H1 (cell line): ENCODE measurements around the gene KCNMA1. TPM values are rescaled to one million over a fixed set of nuclear protein-coding genes. Genes with fewer than 3 reads are reported as not detected.

Experiments used
- CTCF ChIA-PET: fragments of 300-600 bp; sonication (Branson Sonifier 250); formaldehyde crosslinking; loops from one replicate; lab custom pipeline; 2021; ENCODE audit not compliant: partially characterized antibody; lab: Charles Lee
- POLR2A ChIA-PET: fragments of 300-600 bp; sonication (Branson Sonifier 250); formaldehyde crosslinking; loops from one replicate; lab custom pipeline; 2021; ENCODE audit warnings: inconsistent platforms; ENCODE audit not compliant: partially characterized antibody; lab: Charles Lee
- DNase-seq, 2 experiments: peaks; one replicate each; pipeline versions ENCODE4 v3.0.0 to v3.0.0-alpha.2; 2010 to 2022; ENCODE audit warnings: low spot score in 2 of 2, low read depth in 1 of 2, mixed read lengths in 1 of 2
- FAIRE-seq: peaks from 2 replicates; lab custom pipeline; 2011; peaks lifted over from hg19 to GRCh38; lab: Jason Lieb, UNC
- H2AFZ ChIP-seq: 2 replicates; pipeline ENCODE4 v1.8.1; 2012; ENCODE audit warnings: low read length, inconsistent platforms
- H2AK5ac ChIP-seq: 2 replicates; pipeline ENCODE4 v1.6.1; 2013; ENCODE audit warnings: low read depth, low read length
- H2BK120ac ChIP-seq: replicated peaks from 2 replicates; pipeline ENCODE3; 2013; ENCODE audit warnings: low read depth, low read length, inconsistent platforms
- H2BK12ac ChIP-seq: 2 replicates; pipeline ENCODE4 v1.6.1; 2013; ENCODE audit warnings: low read depth, low read length
- H2BK15ac ChIP-seq: 2 replicates; pipeline ENCODE4 v1.6.1; 2013; ENCODE audit warnings: low read length
- H2BK20ac ChIP-seq: 2 replicates; pipeline ENCODE4 v1.6.1; 2013; ENCODE audit warnings: low read length
- H2BK5ac ChIP-seq: 2 replicates; pipeline ENCODE4 v1.6.1; 2013; ENCODE audit warnings: low read depth, low read length
- H3K14ac ChIP-seq: 2 replicates; pipeline ENCODE4 v1.6.1; 2013; ENCODE audit warnings: inconsistent platforms; ENCODE audit not compliant: insufficient read length
- H3K18ac ChIP-seq: 2 replicates; pipeline ENCODE4 v1.6.1; 2013; ENCODE audit warnings: low read length; ENCODE audit errors: extremely low read depth
- H3K23ac ChIP-seq: 2 replicates; pipeline ENCODE4 v1.6.1; 2013; ENCODE audit warnings: inconsistent platforms; ENCODE audit not compliant: insufficient read length
- H3K23me2 ChIP-seq: 2 replicates; pipeline ENCODE4 v1.6.1; 2013; ENCODE audit warnings: low read depth, low read length
- H3K27ac ChIP-seq: 2 replicates; pipeline ENCODE4 v1.6.1; 2011; ENCODE audit warnings: low read depth, low read length, inconsistent platforms
- H3K27me3 ChIP-seq, 4 experiments: replicated peaks in 1 of 4; 1 replicate in 1 of 4; 2 replicates in 3 of 4; pipeline versions ENCODE4 v1.6.1 to v1.8.1; 2011 to 2013; ENCODE audit warnings: low read length in 3 of 4, mild to moderate bottlenecking in 3 of 4, inconsistent platforms in 2 of 4, mixed read lengths in 2 of 4, moderate library complexity in 1 of 4; ENCODE audit not compliant: control insufficient read depth in 3 of 4, insufficient read depth in 3 of 4; ENCODE audit errors: extremely low read depth in 1 of 4
- H3K36me3 ChIP-seq, 4 experiments: 2 replicates each; pipeline versions ENCODE4 v1.6.1 to v1.8.1; 2011 to 2013; ENCODE audit warnings: mild to moderate bottlenecking in 4 of 4, low read length in 3 of 4, moderate library complexity in 2 of 4, control low read depth in 1 of 4, inconsistent platforms in 1 of 4; ENCODE audit not compliant: insufficient read depth in 4 of 4, control insufficient read depth in 2 of 4
- H3K4ac ChIP-seq: replicated peaks from 2 replicates; pipeline ENCODE3; 2013; ENCODE audit warnings: low read length, low read depth, mixed read lengths, inconsistent platforms; ENCODE audit not compliant: insufficient read length
- H3K4me1 ChIP-seq, 4 experiments: replicated peaks in 1 of 4; 1 replicate in 1 of 4; 2 replicates in 3 of 4; pipeline versions ENCODE4 v1.6.1 to v1.8.1; 2011 to 2013; ENCODE audit warnings: low read length in 3 of 4, inconsistent platforms in 2 of 4, mixed read lengths in 1 of 4; ENCODE audit not compliant: insufficient read depth in 4 of 4, control insufficient read depth in 3 of 4
- H3K4me2 ChIP-seq, 2 experiments: 2 replicates each; pipeline versions ENCODE4 v1.6.1 to v1.8.1; 2011 to 2013; ENCODE audit warnings: low read depth in 2 of 2, low read length in 2 of 2, control low read depth in 1 of 2, inconsistent platforms in 1 of 2, mild to moderate bottlenecking in 1 of 2; ENCODE audit not compliant: insufficient read depth in 1 of 2
- H3K4me3 ChIP-seq, 4 experiments: fragments of 200-600, 300-600 bp in 1 of 4; sonication (generic), shearing (Covaris generic), sonication (Bioruptor Twin) in 1 of 4; 2 replicates each; pipeline versions ENCODE4 v1.5.1 to v1.8.1; 2011 to 2016; ENCODE audit warnings: low read length in 4 of 4, low read depth in 3 of 4, control low read depth in 2 of 4, inconsistent platforms in 2 of 4, mild to moderate bottlenecking in 2 of 4, mixed read lengths in 1 of 4, moderate library complexity in 1 of 4; ENCODE audit not compliant: insufficient read depth in 2 of 4; ENCODE audit errors: extremely low read depth in 1 of 4
- H3K56ac ChIP-seq: replicated peaks from 2 replicates; pipeline ENCODE3; 2013; ENCODE audit warnings: low read depth, mild to moderate bottlenecking, mixed read lengths, low read length, inconsistent platforms; ENCODE audit not compliant: insufficient read length
- H3K79me1 ChIP-seq: 2 replicates; pipeline ENCODE4 v1.6.1; 2013; ENCODE audit warnings: low read depth, low read length, control low read depth
- H3K79me2 ChIP-seq, 2 experiments: 2 replicates each; pipeline versions ENCODE4 v1.6.1 to v1.8.1; 2012 to 2013; ENCODE audit warnings: low read length in 2 of 2, mild to moderate bottlenecking in 2 of 2, inconsistent platforms in 1 of 2; ENCODE audit not compliant: insufficient read depth in 2 of 2, control insufficient read depth in 1 of 2
- H3K9ac ChIP-seq, 4 experiments: replicated peaks in 1 of 4; 1 replicate in 1 of 4; 2 replicates in 3 of 4; pipeline versions ENCODE4 v1.6.1 to v1.8.1; 2011 to 2013; ENCODE audit warnings: low read depth in 3 of 4, low read length in 3 of 4, control low read depth in 2 of 4, mild to moderate bottlenecking in 2 of 4, moderate library complexity in 2 of 4, inconsistent platforms in 1 of 4; ENCODE audit errors: extremely low read depth in 1 of 4
- H3K9me3 ChIP-seq, 2 experiments: 2 replicates each; pipeline versions ENCODE4 v1.6.1 to v1.8.1; 2012 to 2013; ENCODE audit warnings: mild to moderate bottlenecking in 2 of 2, moderate library complexity in 2 of 2, control low read depth in 1 of 2, inconsistent platforms in 1 of 2, low read depth in 1 of 2, low read length in 1 of 2, mixed read lengths in 1 of 2; ENCODE audit not compliant: insufficient read depth in 2 of 2
- H4K20me1 ChIP-seq, 2 experiments: replicated peaks in 1 of 2; 2 replicates each; pipeline versions ENCODE3 to v1.8.1; 2011 to 2013; ENCODE audit warnings: inconsistent platforms in 2 of 2, low read length in 2 of 2, mild to moderate bottlenecking in 1 of 2; ENCODE audit not compliant: insufficient read depth in 2 of 2, control insufficient read depth in 1 of 2
- H4K5ac ChIP-seq: 2 replicates; pipeline ENCODE4 v1.6.1; 2013; ENCODE audit warnings: low read length, low read depth, mixed read lengths, inconsistent platforms; ENCODE audit not compliant: insufficient read length
- H4K8ac ChIP-seq: 2 replicates; pipeline ENCODE4 v1.8.0; 2013; ENCODE audit warnings: mild to moderate bottlenecking, moderate library complexity, low read length, inconsistent platforms; ENCODE audit not compliant: insufficient read depth; ENCODE audit errors: extremely low read depth
- H4K91ac ChIP-seq: replicated peaks from 2 replicates; pipeline ENCODE3; 2013; ENCODE audit warnings: low read length, mixed read lengths, inconsistent platforms; ENCODE audit not compliant: insufficient read length
- RXRA ChIP-seq: IDR thresholded peaks from 2 replicates; pipeline ENCODE4 v1.6.1; 2011; ENCODE audit warnings: low read depth, mild to moderate bottlenecking, low read length, moderate library complexity; ENCODE audit not compliant: insufficient read depth
- WGBS, 2 experiments: shearing (Covaris generic) in 1 of 2; methylation state at CpG; one replicate each; pipeline versions ENCODE4 v1.1.6 to v1.1.7; 2013 to 2015; ENCODE audit warnings: low lambda C conversion rate in 2 of 2, mixed read lengths in 2 of 2, inconsistent platforms in 1 of 2, low coverage in 1 of 2, missing lambda C conversion rate in 1 of 2; ENCODE audit not compliant: insufficient replicate concordance in 2 of 2, insufficient coverage in 1 of 2, insufficient read length in 1 of 2; ENCODE audit errors: extremely low coverage in 1 of 2, missing lambda C conversion rate in 1 of 2; 5-methylcytosine and 5-hydroxymethylcytosine counted together
- polyA plus RNA-seq, 7 experiments: library from polyadenylated mRNA; depleted of rRNA in 3 of 7; stranded (reverse) in 5 of 7; unstranded in 2 of 7; fragments of >200 nt in 5 of 7; fragments of 200-250 nt in 2 of 7; gene quantifications; 1 replicate in 5 of 7; 2 replicates in 1 of 7; 4 replicates in 1 of 7; pipeline versions ENCODE4 v1.2.1 to v1.2.3, GENCODE V29; 2011 to 2013; ENCODE audit warnings: missing spikeins in 2 of 7, mixed read lengths in 2 of 7
- total RNA-seq: library from RNA; stranded (reverse); fragmentation: NEBNext Ultra II Directional; extraction: Animal tissue kit (Norgen Biotek cat#: 25700); gene quantifications from 2 replicates; pipeline ENCODE4 v1.2.1, GENCODE V29; 2021

Gene KCNMA1
- total and polyA plus RNA-seq, 2 of the 8 experiments (the other 6 are each of a cell fraction or from before 2014, with no cell fraction given), result 10.2 to 11.1 TPM

- POLR2A ChIA-PET, result no interaction called here
- 89% methylated on average over 10 of the region's 10 CpGs; no CpG with 5 or more reads in 1 of the 2 experiments for WGBS, 2 experiments
- CTCF ChIA-PET, result interaction anchor here (0.6 to 1.2 kb wide), 3 partner anchors 30 to 109 kb away, joined by 3 read pairs; no protein-coding TSS in a partner anchor
- no peak for TF ChIP-seq RXRA
These were observed 663.5 kb downstream of the KCNMA1 start for GRCh38 chr10:76974017-76974691.

More at GRCh38 chr10:76974017-76974691, 663.5 kb downstream of the KCNMA1 start:
- Histone ChIP-seq H2BK20ac (no peak overlapping the region), H3K23ac (no peak overlapping the region), H2BK12ac (no peak overlapping the region), H3K27ac (no peak overlapping the region), H3K27me3 (no peaks in the 10 kb centered on the region), H3K23me2 (no peaks in the 10 kb centered on the region), H4K20me1 (no peaks in the 10 kb centered on the region), H2BK5ac (no peak overlapping the region), H2BK15ac (no peak overlapping the region), H3K18ac (no peak overlapping the region), H3K79me2 (no peaks in the 10 kb centered on the region), H4K91ac (no peak overlapping the region), H3K4ac (no peak overlapping the region), H4K5ac (no peak overlapping the region), H3K4me1 (no peaks in the 10 kb centered on the region; a peak in 2 of 7 replicates), H2BK120ac (no peak overlapping the region), H3K4me3 (no peak overlapping the region), H4K8ac (no peak overlapping the region), H2AK5ac (no peak overlapping the region), H3K14ac (no peak overlapping the region), H3K36me3 (no peaks in the 10 kb centered on the region), H3K56ac (no peak overlapping the region), H3K9me3 (no peaks in the 10 kb centered on the region), H3K4me2 (no peak overlapping the region), H3K9ac (no peak overlapping the region), H3K79me1 (no peaks in the 10 kb centered on the region), H2AFZ (no peak overlapping the region)
- no peak for DNase-seq
- FAIRE-seq, result no peak
